GM12878 (cell line): Measurements from ENCODE around the gene HASPIN. TPM values are rescaled to one million over a fixed set of nuclear protein-coding genes. Genes with fewer than 3 reads are reported as not detected.

Experiments used
- ATAC-seq: fragments of 200-7000 bp; cut with Tn5 transposase; 3 replicates; pipeline ENCODE4 v1.9.1; 2020; ENCODE audit warnings: mild to moderate bottlenecking, moderate library complexity
- BruUV-seq: library from RNA; stranded (reverse); fragments of 400-500 nt; replicated peaks from 2 replicates; lab custom pipeline; 2021; lab: Mats Ljungman, UMichigan
- CTCF ChIA-PET: fragments of 300-600 bp; sonication (Branson Sonifier 250); formaldehyde crosslinking; extraction: SDS; loops from one replicate; lab custom pipeline; 2021; ENCODE audit warnings: inconsistent platforms; lab: Yijun Ruan, JAX
- POLR2A ChIA-PET: fragments of 350-600 bp; formaldehyde crosslinking; extraction: SDS; loops from one replicate; lab custom pipeline; 2021; ENCODE audit warnings: inconsistent platforms; lab: Charles Lee
- RAD21 ChIA-PET: fragments of 300-600 bp; sonication (Branson Sonifier 250); formaldehyde crosslinking; loops from one replicate; lab custom pipeline; 2023; ENCODE audit warnings: antibody characterized with exemption; ENCODE audit not compliant: unreplicated experiment; lab: Charles Lee
- SMC1A ChIA-PET: fragments of 300-600 bp; sonication (Branson Sonifier 250); formaldehyde crosslinking; loops from one replicate; lab custom pipeline; 2023; ENCODE audit not compliant: unreplicated experiment, uncharacterized antibody; lab: Charles Lee
- DNase-seq: peaks from one replicate; pipeline ENCODE4 v3.0.0-alpha.2; 2011; ENCODE audit warnings: low read depth, low spot score
- FAIRE-seq: peaks from 3 replicates; lab custom pipeline; 2011; peaks lifted over from hg19 to GRCh38; lab: Jason Lieb, UNC
- H2AFZ ChIP-seq: 2 replicates; pipeline ENCODE4 v1.6.0; 2011; ENCODE audit warnings: low read depth, low read length, control low read depth; ENCODE audit not compliant: control insufficient read depth
- H3K27ac ChIP-seq: 2 replicates; pipeline ENCODE4 v1.5.1; 2011; ENCODE audit warnings: control low read depth; ENCODE audit not compliant: control insufficient read depth, insufficient read depth
- H3K27me3 ChIP-seq, 2 experiments: replicated peaks in 1 of 2; 2 replicates each; pipeline versions ENCODE4 v1.6.0 to v1.6.1; 2011; ENCODE audit warnings: low read length in 1 of 2; ENCODE audit not compliant: control insufficient read depth in 2 of 2, insufficient read depth in 2 of 2
- H3K36me3 ChIP-seq, 2 experiments: 2 replicates each; pipeline ENCODE4 v1.5.1; 2011; ENCODE audit warnings: low read length in 1 of 2; ENCODE audit not compliant: control insufficient read depth in 2 of 2, insufficient read depth in 2 of 2
- H3K4me1 ChIP-seq: 2 replicates; pipeline ENCODE4 v1.6.1; 2011; ENCODE audit warnings: mild to moderate bottlenecking, low read length, moderate library complexity, mixed read lengths; ENCODE audit not compliant: control insufficient read depth, insufficient read depth
- H3K4me2 ChIP-seq: 2 replicates; pipeline ENCODE4 v1.6.0; 2011; ENCODE audit warnings: control low read depth; ENCODE audit not compliant: control insufficient read depth, insufficient read depth
- H3K4me3 ChIP-seq: fragments of 200-600 bp; sonication (generic); 2 replicates; pipeline ENCODE4 v1.5.1; 2016
- H3K79me2 ChIP-seq: 2 replicates; pipeline ENCODE4 v1.6.0; 2011; ENCODE audit warnings: low read length; ENCODE audit not compliant: control insufficient read depth, insufficient read depth
- H3K9ac ChIP-seq: 2 replicates; pipeline ENCODE4 v1.8.0; 2011; ENCODE audit warnings: low read length, control low read depth, mixed read lengths; ENCODE audit not compliant: control insufficient read depth, insufficient read depth
- H3K9me3 ChIP-seq: replicated peaks from 3 replicates; pipeline ENCODE4 v1.5.1; 2011; ENCODE audit warnings: mild to moderate bottlenecking, low read length; ENCODE audit not compliant: control insufficient read depth, insufficient read depth
- H4K20me1 ChIP-seq: 2 replicates; pipeline ENCODE4 v1.6.0; 2011; ENCODE audit not compliant: control insufficient read depth, insufficient read depth
- ATF7 ChIP-seq: fragments of 450-650 bp; IDR thresholded peaks from 2 replicates; pipeline ENCODE4 v1.6.1; 2016; ENCODE audit warnings: low read depth, mild to moderate bottlenecking
- EED ChIP-seq: sonication (generic); IDR thresholded peaks from 2 replicates; pipeline ENCODE4 v1.6.1; 2016; ENCODE audit warnings: antibody characterized with exemption, low read depth
- IRF3 ChIP-seq: fragments of 450-650 bp; IDR thresholded peaks from 2 replicates; pipeline ENCODE4 v1.6.1; 2014; ENCODE audit warnings: mild to moderate bottlenecking
- NR2C1 ChIP-seq: fragments of 450-650 bp; IDR thresholded peaks from 2 replicates; pipeline ENCODE4 v1.6.1; 2017; ENCODE audit warnings: antibody characterized with exemption, mild to moderate bottlenecking, moderate library complexity
- SP1 ChIP-seq: IDR thresholded peaks from one replicate; pipeline ENCODE4 v1.6.1; 2011; ENCODE audit warnings: low read depth, low read length
- ZNF384 ChIP-seq: IDR thresholded peaks from 2 replicates; pipeline ENCODE4 v1.6.1; 2012; ENCODE audit warnings: low read depth, mild to moderate bottlenecking, low read length, improper control_type of control experiment, borderline replicate concordance
- ZNF592 ChIP-seq: fragments of 450-650 bp; IDR thresholded peaks from 2 replicates; pipeline ENCODE4 v1.6.1; 2017; ENCODE audit warnings: mild to moderate bottlenecking, moderate library complexity
- WGBS: methylation state at CpG from one replicate; pipeline ENCODE4 v1.1.6; 2016; ENCODE audit warnings: low lambda C conversion rate; ENCODE audit not compliant: insufficient replicate concordance, insufficient coverage; ENCODE audit errors: missing lambda C conversion rate; 5-methylcytosine and 5-hydroxymethylcytosine counted together
- in situ Hi-C: fragments of 300-500 bp; cut with MboI; formaldehyde crosslinking; loops from 9 replicates; pipeline ENCODE4 v1.14.3; 2018; ENCODE audit warnings: mixed read lengths
- intact Hi-C: fragments of 100-400 bp; cut with micrococcal nuclease; formaldehyde crosslinking; loops from one replicate; pipeline ENCODE4 v1.14.2; 2022; ENCODE audit not compliant: unreplicated experiment
- polyA plus RNA-seq, 11 experiments: library from polyadenylated mRNA; depleted of rRNA in 4 of 11; unstranded in 6 of 11; stranded (reverse) in 5 of 11; fragments of >200 nt; fragmentation: Nextera tagmentation in 4 of 11; fragmentation: Illumina TruSeq in 1 of 11; extraction: Ambion mirVana in 4 of 11; extraction: Trizol in 1 of 11; gene quantifications; 1 replicate in 1 of 11; 2 replicates in 10 of 11; pipeline versions ENCODE4 v1.2.1 to v1.2.3, GENCODE V29; 2011 to 2016; ENCODE audit warnings: inconsistent platforms in 2 of 11, missing spikeins in 2 of 11, low read depth in 1 of 11
- total RNA-seq, 4 experiments: library from RNA; depleted of rRNA in 3 of 4; stranded (reverse); fragments of >200 nt in 3 of 4; fragmentation: Illumina TruSeq in 1 of 4; extraction: Trizol in 1 of 4; gene quantifications; 2 replicates each; pipeline versions ENCODE4 v1.2.1 to v1.2.3, GENCODE V29; 2013 to 2021

HASPIN gene
- total and polyA plus RNA-seq, 10 of the 15 experiments (the other 5 are each of a cell fraction or from before 2014, with no cell fraction given) = 0.80 to 18.0 (median 10.1) TPM

- Histone ChIP-seq H4K20me1 (no peaks in the 10 kb centered on the region), H3K4me2 (no peak overlapping the region), H3K79me2 (no peaks in the 10 kb centered on the region), H3K27me3 (no peaks in the 10 kb centered on the region), H3K36me3 (no peaks in the 10 kb centered on the region), H3K27ac (no peak overlapping the region), H2AFZ (no peak overlapping the region), H3K4me1 (no peaks in the 10 kb centered on the region; the same call in 1 of the 2 replicates), H3K9ac (no peak overlapping the region), H3K9me3 (no peaks in the 10 kb centered on the region), H3K4me3 (no peak overlapping the region)
- TF ChIP-seq EED (no peak), ATF7 (no peak), SP1 (no peak), ZNF384 (no peak), ZNF592 (no peak), IRF3 (no peak), NR2C1 (no peak)
- WGBS = 52% methylated on average over 11 of the region's 12 CpGs
- CTCF ChIA-PET = interaction anchor here (1.3 kb wide), 1 partner anchor 72 kb away, joined by 3 read pairs; no protein-coding TSS in a partner anchor
- BruUV-seq = no TSS peak
- FAIRE-seq (no peak), DNase-seq (no peak), ATAC-seq (no peak)
- intact Hi-C loops = no loop called here
- POLR2A ChIA-PET = no interaction called here
- RAD21 ChIA-PET = interaction anchor here (1.1 kb wide), 1 partner anchor 15 kb away, joined by 4 read pairs; no protein-coding TSS in a partner anchor
- in situ Hi-C loops = no loop called here
- SMC1A ChIA-PET = interaction anchor here (1.0 kb wide), 1 partner anchor 15 kb away, joined by 3 read pairs; no protein-coding TSS in a partner anchor
Measured at GRCh38 chr17:3753624-3754023, 29.9 kb downstream of the HASPIN start.
